Right atrium auricular region (tissue), 2 donors: ENCODE measurements around the gene FMNL3. TPM values are rescaled to one million over a fixed set of nuclear protein-coding genes. Genes with fewer than 3 reads are reported as not detected.

Experiments used
- DNase-seq: peaks from one replicate; pipeline ENCODE4 v3.0.0-alpha.2; 2019; ENCODE audit warnings: low spot score
- H3K27ac ChIP-seq, 2 donors: fragments of 200-600 bp; sonication (generic); 1 replicate in 1 of 2; 2 replicates in 1 of 2; pipeline ENCODE4 v1.5.1; 2016 to 2019
- H3K27me3 ChIP-seq, 2 donors: fragments of 200-600 bp; sonication (generic); one replicate each; pipeline versions ENCODE4 v1.5.1 to v1.6.0; 2017 to 2019
- H3K36me3 ChIP-seq: fragments of 200-600 bp; sonication (generic); one replicate; pipeline ENCODE4 v1.5.1; 2016
- H3K4me1 ChIP-seq, 2 donors: fragments of 200-600 bp; sonication (generic); one replicate each; pipeline versions ENCODE4 v1.5.1 to v1.6.0; 2017 to 2019
- H3K4me3 ChIP-seq, 2 donors: fragments of 200-600 bp; sonication (generic); 1 replicate in 1 of 2; 2 replicates in 1 of 2; pipeline ENCODE4 v1.5.1; 2017 to 2019; ENCODE audit warnings: mild to moderate bottlenecking in 1 of 2, moderate library complexity in 1 of 2
- H3K9me3 ChIP-seq, 2 donors: fragments of 200-600 bp; sonication (generic); one replicate each; pipeline ENCODE4 v1.5.1; 2019
- total RNA-seq, 2 donors: library from RNA; depleted of rRNA; stranded (reverse); fragments of >200 nt; gene quantifications; one replicate each; pipeline ENCODE4 v1.1.0, GENCODE V29; 2016
- TF ChIP-seq, protein P1 (sequence below), 2 donors: fragments of 200-600 bp; sonication (generic); IDR thresholded peaks; one replicate each; pipeline ENCODE4 v1.5.1; 2019; ENCODE audit warnings: antibody characterized with exemption in 2 of 2

FMNL3 gene
- total RNA-seq, 2 donors from 2014 or later, result 9.0 to 19.7 TPM

- H3K4me1 ChIP-seq, result no peaks in the 10 kb centered on the region
- no peaks in the 10 kb centered on the region for H3K9me3 ChIP-seq
- no peaks in the 10 kb centered on the region for H3K36me3 ChIP-seq
- H3K27ac ChIP-seq, result no peak overlapping the region
- no peak overlapping the region for H3K4me3 ChIP-seq
- DNase-seq, result no peak
- H3K27me3 ChIP-seq, result no peaks in the 10 kb centered on the region
- TF ChIP-seq, protein P1, sequence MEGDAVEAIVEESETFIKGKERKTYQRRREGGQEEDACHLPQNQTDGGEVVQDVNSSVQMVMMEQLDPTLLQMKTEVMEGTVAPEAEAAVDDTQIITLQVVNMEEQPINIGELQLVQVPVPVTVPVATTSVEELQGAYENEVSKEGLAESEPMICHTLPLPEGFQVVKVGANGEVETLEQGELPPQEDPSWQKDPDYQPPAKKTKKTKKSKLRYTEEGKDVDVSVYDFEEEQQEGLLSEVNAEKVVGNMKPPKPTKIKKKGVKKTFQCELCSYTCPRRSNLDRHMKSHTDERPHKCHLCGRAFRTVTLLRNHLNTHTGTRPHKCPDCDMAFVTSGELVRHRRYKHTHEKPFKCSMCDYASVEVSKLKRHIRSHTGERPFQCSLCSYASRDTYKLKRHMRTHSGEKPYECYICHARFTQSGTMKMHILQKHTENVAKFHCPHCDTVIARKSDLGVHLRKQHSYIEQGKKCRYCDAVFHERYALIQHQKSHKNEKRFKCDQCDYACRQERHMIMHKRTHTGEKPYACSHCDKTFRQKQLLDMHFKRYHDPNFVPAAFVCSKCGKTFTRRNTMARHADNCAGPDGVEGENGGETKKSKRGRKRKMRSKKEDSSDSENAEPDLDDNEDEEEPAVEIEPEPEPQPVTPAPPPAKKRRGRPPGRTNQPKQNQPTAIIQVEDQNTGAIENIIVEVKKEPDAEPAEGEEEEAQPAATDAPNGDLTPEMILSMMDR (IDR thresholded peaks at IDR 0.05), result no peak
Measured at GRCh38 chr12:49599961-49600360, 107.2 kb downstream of the FMNL3 start.

DNA sequence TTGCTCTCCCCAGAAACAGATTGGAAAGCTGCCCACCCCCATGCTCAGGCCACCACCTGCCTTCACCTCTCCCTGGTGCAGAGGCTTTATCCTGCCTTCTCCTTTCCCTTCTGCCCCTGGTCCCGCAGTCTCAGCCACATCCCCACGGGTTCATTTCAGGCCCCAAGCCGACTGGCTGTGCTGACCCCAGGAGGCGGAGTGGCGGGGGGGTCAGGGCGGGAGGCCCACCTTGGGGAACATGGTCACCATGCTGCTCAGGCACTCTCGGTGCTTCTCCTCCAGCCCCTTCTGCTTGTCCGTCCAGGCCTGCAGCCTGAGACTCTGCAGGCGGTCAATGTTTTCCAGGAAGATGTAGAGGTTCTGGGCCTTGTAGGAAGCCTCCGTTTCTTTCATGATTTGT is 108.7 kb downstream of the FMNL3 start:
- no peak for DNase-seq
- no peaks in the 10 kb centered on the region for H3K36me3 ChIP-seq
- H3K9me3 ChIP-seq, result no peaks in the 10 kb centered on the region
- no peak overlapping the region for H3K4me3 ChIP-seq
- no peaks in the 10 kb centered on the region for H3K27me3 ChIP-seq
- no peak overlapping the region for H3K27ac ChIP-seq
- TF ChIP-seq, protein P1 (IDR thresholded peaks at IDR 0.05), result no peak
- H3K4me1 ChIP-seq, result no peaks in the 10 kb centered on the region

DNA sequence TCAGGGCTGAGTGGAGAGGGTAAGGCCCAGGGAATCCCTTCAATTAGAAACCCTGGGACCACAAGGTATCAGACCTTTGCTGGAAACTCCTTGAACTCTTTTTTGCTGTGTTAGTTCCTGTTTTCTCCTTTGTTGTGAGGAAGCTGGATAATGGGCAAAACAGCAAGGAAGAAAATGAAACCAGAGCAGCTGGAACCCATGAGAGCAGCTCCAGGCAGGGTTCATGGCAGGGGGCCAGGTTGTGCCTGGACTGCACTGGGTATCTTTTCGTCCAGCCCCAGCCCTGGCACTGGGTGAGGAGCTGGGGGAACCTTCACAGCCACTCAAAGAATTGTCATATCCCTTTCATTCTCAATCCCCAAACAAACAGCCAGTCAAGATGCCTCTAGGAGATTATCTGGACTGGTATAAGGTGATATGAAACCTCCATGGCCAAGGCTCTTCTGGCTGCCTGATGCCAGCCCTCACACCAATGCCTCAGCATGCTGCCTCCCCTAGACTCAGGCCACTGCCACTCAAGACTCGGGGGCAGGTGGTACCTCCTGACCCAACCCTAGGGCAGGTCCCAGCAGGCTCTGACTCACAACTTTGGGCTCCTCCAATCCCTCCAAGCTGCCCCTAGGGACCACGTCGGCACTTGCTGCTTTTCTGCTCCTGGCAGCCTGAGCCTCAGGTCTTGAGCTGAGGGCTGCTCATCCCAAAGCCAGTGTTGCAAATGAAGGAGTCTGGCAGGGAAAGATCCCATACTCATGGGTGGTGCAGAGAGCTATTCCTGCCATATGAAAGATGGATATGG is 118.3 kb downstream of the FMNL3 start:
- Histone ChIP-seq H3K27me3 (no peaks in the 10 kb centered on the region), H3K9me3 (no peaks in the 10 kb centered on the region), H3K27ac (no peak overlapping the region), H3K36me3 (peaks cover 7% of the 10 kb centered on the region), H3K4me3 (no peak overlapping the region), H3K4me1 (peaks cover 0 to 13% of the 10 kb centered on the region in 2 donors)
- TF ChIP-seq, protein P1 (IDR thresholded peaks at IDR 0.05), result no peak
- DNase-seq, result no peak

GRCh38 chr12:49588281-49588680 is 118.9 kb downstream of the FMNL3 start:
- no peak overlapping the region for H3K27ac ChIP-seq
- no peak overlapping the region for H3K4me3 ChIP-seq
- TF ChIP-seq, protein P1 (IDR thresholded peaks at IDR 0.05), result no peak
- H3K4me1 ChIP-seq, result peaks cover 0 to 19% of the 10 kb centered on the region in 2 donors
- no peaks in the 10 kb centered on the region for H3K9me3 ChIP-seq
- H3K36me3 ChIP-seq, result peaks cover 7% of the 10 kb centered on the region
- no peak for DNase-seq
- H3K27me3 ChIP-seq, result no peaks in the 10 kb centered on the region

DNA sequence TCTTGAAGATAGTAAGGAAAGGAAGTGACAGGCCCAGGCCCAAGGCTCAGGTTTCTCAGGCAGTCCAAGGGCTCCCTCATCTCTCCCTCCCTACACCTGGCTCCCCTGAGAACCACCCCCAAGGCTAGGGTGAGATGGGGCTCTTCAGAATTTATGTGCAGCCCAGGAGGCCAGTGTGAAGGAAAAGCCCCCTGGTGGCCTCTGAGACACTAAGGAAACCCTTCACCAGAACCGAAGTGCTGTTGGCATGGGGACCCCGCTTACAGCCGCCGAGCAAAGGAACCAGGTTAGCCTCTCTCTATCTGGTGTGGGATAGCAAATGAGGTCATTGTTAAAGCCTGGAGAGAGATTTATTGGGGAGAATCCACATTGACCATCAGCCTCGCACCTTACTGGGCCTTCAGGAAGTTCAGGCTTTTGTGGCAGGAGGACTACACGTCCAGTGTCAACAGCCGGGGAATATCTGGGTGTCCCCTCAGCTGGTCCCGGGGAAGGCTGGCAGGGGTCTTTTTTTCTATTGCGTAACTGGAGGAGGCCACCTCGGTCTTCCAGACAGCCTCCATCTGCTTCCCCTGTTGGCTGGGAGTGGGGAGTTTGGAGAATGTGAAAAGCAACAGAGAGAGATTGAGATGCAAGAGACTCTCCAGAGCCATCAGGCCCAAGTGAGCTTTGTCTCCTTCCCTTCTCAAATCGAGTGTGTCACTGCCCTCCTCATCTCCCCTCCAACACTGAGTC is 119.9 kb downstream of the FMNL3 start:
- TF ChIP-seq, protein P1 (IDR thresholded peaks at IDR 0.05), result no peak
- Histone ChIP-seq H3K4me3 (no peak overlapping the region), H3K36me3 (peaks cover 7% of the 10 kb centered on the region), H3K27me3 (no peaks in the 10 kb centered on the region), H3K27ac (no peak overlapping the region), H3K4me1 (peaks cover 0 to 29% of the 10 kb centered on the region in 2 donors), H3K9me3 (no peaks in the 10 kb centered on the region)
- no peak for DNase-seq

Other genes with a start within 250 kb of the FMNL3 start
- gene KCNH3, start 168.4 kb downstream of the FMNL3 start, total RNA-seq, result 1 to 10 TPM in 1 of 2 donors, under 1 TPM in 1; 0.19 to 1.0 TPM
- gene MCRS1, start 139.3 kb downstream of the FMNL3 start, total RNA-seq, result 10 to 100 TPM; 81.8 to 82.8 TPM
- gene FAM186B, start 101.8 kb downstream of the FMNL3 start, total RNA-seq, result under 1 TPM in 1 of 2 donors, not detected in 1; 0.28 TPM
- gene PRPF40B, start 83.8 kb downstream of the FMNL3 start, total RNA-seq, result 10 to 100 TPM; 14.9 to 16.0 TPM
- gene TMBIM6, start 34.2 kb upstream of the FMNL3 start, total RNA-seq, result 100 to 1,000 TPM; 196 to 248 TPM
- 10 to 100 TPM; 18.6 to 18.7 TPM for gene NCKAP5L, start 121.0 kb upstream of the FMNL3 start, total RNA-seq
- 1 to 10 TPM; 1.8 to 2.0 TPM for gene BCDIN3D, start 135.7 kb upstream of the FMNL3 start, total RNA-seq
- 1 to 10 TPM; 4.6 to 9.8 TPM for gene FAIM2, start 196.5 kb upstream of the FMNL3 start, total RNA-seq
- under 1 TPM in 1 of 2 donors, not detected in 1; 0.83 TPM for gene AQP2, start 243.3 kb upstream of the FMNL3 start, total RNA-seq